Measurements from ENCODE around the gene PNMA5.

PNMA5 gene

GRCh38 chrX:152958524-152959465 is 35.1 kb downstream of the PNMA5 start:
- DNase-seq (ENCODE audit: low read depth in 2 of 2) = peak; percentile 77 to 85

GRCh38 chrX:152958047-152958446 is 35.9 kb downstream of the PNMA5 start:
- no peak for DNase-seq (ENCODE audit: low read depth in 2 of 2)

DNA sequence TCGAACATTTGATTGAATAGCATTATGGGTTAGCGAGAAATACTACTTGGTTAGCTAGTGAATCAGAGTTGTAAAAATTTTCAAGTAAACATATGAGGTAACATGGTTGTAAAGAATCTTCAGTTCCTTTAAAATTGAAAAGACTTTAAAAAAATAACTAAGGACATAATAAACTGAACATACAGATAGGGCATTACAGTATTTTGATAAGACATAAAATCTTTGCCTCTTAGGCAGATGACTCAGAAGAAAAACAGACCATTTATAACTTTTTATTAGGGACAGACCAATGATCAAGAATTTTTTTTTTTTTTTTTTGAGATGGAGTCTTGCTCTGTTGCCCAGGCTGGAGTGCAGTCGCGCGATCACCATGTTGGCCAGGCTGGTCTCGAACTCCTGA is 43.1 kb downstream of the PNMA5 start:
- no peak for DNase-seq (ENCODE audit: low read depth in 2 of 2)

DNA sequence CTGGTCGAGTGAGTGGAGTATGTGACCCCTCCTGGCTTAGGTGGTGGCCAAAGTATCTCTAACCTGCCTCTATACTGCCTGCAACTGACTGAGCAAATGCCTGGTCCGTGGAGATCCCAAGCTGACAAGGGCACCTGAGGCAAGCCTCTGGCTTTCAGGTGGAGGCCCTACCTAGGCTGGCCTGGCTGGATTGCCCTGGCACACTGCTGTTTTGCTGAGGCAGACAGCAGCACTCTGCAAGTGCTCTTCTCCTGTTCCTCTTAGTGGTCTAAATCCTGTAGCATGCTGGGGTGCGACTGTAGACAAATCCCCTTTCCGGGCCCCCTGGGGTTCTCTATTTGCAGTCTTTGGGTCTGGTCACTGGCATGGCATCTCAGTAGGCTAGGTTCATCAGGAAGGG is 44.8 kb downstream of the PNMA5 start:
- no peak for DNase-seq (ENCODE audit: low read depth in 2 of 2)

DNA sequence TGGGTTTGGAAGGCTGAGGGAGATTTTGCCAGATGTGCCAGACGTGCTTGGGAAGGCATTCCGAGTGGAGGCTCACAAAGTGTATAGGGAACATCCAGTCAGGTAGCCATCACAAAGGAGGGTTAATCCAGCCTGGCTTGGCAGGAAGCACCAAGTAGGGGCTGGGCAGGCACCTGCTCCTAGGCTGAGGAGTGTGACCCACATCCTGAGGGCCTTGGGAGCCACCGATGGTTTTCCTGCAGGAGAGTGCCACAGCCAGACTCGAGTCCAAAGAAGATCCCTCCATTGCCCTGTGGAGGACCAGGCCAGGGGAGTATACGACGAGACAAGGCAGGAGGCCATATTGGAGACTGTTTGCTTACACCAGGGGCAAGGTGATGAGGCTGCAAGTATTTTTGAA is 47.2 kb downstream of the PNMA5 start:
- no peak for DNase-seq (ENCODE audit: low read depth in 2 of 2)

GRCh38 chrX:152945021-152945979 is 48.6 kb downstream of the PNMA5 start:
- no peak for DNase-seq (ENCODE audit: low read depth in 2 of 2)

DNA sequence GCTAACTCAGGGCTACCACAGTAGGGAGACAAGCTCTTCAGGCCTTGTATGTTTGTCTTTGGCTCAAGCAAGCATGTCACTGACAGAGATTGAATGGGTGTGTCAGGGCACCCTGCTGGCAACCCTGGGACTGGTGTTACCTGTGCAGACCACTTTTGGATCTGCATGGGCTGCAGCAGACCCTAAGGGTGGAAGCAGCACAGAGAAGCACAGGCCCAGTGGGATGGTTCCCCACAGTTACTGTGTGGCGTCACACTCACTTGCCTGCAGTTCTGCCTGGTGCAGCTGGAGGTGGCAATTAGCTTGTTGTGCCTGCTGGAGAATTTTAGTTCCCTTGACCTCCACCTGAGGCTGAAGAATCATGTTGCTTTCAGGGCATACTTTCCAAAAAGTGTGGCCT is 50.1 kb downstream of the PNMA5 start:
- no peak for DNase-seq (ENCODE audit: low read depth in 2 of 2)

DNA sequence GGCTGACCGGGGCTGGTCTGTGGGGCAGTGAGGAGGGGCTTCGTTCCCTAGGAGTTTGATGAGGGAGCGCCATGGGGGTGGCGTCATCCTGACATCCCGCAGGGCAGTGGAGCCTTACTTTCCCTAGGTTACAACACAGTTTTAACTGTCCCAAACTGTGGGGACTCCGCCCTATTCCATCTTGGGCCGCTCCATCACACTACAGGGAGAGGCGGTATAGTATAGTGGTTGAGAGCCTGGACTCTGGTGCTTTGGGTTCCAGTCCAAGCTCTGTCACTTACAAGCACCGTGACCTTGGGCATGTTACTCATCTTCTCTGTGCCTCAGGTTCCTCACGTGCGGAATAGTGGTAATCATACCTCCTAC is 51.9 kb downstream of the PNMA5 start:
- DNase-seq (ENCODE audit: low read depth in 2 of 2) = no peak

- peak; percentile 78 to 84 for DNase-seq (ENCODE audit: low read depth in 2 of 2)
These were observed 52.4 kb downstream of the PNMA5 start for GRCh38 chrX:152941328-152942076.
